ENCODE data around the gene NUBPL.
"Not testable (repeated sequence)": the region's sequence is repeated elsewhere in the genome, so short reads cannot be mapped to it uniquely, and the experiment has no call there.

NUBPL gene

DNA sequence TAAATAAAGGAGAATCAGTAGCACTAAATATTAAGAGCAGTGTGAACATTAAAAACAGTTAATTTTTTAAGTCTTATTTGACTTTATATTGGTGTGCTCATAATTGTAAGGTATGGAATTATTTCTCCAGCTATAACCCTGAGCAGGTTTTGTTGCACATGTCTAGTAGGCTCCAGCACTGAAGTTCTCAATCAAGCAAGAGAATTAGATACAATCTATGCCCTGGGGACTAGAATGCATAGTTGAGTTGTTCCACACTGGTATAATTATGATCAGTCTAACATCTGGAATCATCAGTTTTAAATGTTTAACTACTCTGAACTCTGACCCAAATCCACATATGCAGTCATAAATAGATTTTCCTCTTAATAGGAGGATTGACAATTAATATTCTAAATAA is 258.1 kb downstream of the NUBPL start:
- DNase-seq, result no peak

GRCh38 chr14:31825459-31825858 is 264.3 kb downstream of the NUBPL start:
- DNase-seq, result no peak

DNA sequence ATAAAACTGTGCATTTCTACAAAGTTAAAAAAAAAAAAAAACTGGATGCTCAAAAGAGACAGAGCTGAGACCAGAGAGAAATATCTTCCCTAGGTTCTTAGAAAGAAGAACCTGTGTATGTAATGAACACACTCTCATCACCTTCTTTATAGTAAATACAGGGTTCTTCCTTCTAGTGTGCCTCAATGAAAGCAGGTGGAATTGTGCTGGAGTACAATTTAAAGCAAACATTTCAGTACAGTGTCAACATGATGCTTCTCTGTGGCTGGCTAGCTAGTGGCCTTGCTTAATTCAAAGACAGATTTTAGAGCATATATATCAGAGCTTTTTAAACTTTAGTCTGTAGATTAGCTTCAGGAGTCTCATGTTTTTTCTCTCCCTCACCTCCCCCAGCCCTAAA is 266.1 kb downstream of the NUBPL start:
- DNase-seq, result no peak

GRCh38 chr14:31828946-31829868 is 268.0 kb downstream of the NUBPL start:
- no peak for DNase-seq

- no peak for DNase-seq
Observed at GRCh38 chr14:31834616-31835015, 273.4 kb downstream of the NUBPL start.

DNA sequence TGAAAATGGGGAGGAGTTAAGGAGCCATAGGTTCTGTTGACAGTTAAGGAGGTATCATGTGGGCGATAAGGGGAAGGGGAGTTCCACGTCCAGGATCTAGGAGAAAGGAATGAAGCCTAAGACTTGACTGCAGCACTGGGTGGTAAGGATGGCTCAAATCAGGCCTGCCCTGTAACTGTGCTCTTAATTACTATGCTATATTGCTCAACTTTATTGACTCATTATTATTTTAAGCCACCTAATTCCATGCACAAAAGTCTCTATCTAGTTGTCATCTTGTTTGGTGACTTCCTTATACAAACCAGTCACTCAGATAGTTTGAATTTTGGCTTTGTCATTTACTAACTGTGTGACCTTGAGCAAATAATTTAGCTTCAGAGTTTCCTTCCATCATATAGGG is 273.8 kb downstream of the NUBPL start:
- no peak for DNase-seq

- no peak for DNase-seq
Observed at GRCh38 chr14:31837031-31837430, 275.8 kb downstream of the NUBPL start.

DNA sequence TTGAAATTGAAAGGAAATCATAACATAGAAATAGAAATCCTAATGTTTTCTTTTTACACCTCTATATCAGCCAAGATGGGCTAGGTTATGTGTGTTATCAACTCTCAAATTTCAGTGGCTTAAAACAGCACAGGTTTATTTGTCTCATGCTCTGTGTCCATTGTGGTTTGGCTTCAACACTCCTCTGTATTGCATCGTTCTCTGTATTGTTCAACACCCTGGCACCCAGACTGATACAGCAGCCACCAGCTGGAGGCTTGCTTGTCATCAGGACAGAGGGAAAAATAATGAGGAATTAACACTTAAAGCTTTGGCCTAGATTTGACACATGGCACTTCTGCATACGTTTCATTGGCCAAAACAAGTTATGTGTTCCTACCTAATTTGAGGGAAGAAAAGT is 281.7 kb downstream of the NUBPL start:
- DNase-seq, result no peak

DNA sequence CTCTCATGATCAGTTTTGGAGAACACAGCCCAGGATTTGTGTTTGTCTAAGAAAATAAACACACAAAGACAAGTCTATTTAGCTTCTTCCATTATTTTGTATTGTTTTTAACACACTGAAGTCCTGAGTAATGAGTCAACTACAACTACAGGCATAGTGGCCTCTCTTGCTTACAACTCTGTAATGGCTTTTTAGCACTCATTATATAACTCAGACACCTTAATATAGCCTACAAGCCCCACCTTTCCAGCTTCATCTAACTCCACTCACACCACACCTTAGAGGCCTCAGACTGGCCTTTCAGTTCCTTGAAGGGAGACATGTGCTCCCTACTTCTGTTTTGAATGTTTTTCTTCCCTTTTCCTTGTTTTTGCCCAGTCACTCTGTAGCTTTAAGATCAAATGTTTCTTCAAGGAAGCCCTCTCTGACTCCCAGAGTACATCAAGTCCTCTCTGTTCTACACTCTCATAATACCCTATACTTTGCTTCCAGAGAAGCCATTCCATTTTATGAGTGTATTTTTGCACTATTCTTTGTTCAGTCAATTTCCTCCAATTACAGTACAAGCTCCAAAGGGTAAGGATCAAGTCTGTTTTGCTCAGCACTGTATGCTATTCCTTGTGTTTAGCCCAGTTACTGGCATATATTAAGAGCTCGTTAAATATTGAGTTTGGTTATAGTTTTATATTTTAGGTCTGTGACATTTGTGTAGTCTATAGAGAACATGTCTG is 282.3 kb downstream of the NUBPL start:
- no peak for DNase-seq

- DNase-seq, result no peak
Observed at GRCh38 chr14:31854508-31855075, 293.4 kb downstream of the NUBPL start.

DNA sequence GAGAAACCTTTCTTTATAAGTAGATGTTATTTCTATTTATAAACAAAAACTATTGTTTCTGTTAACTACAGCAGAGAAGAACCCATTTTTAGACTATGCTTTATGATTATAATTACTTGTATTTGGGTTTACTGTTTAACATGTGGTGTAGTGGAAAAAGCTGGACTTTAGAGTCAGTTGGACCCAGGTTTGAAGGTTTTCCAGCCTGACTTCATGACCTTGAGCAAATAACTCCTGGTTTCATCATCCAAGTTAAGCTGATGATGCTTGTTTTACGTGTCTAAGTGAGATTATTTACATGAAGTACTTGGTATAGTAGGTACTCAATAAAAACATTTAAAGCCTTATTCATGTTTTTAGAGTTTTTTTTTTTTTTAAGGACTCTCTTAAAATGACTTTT is 294.1 kb downstream of the NUBPL start:
- DNase-seq, result no peak

- not testable (repeated sequence) for DNase-seq
Observed at GRCh38 chr14:31856003-31856402, 294.8 kb downstream of the NUBPL start.

GRCh38 chr14:31858868-31859267 is 297.7 kb downstream of the NUBPL start:
- DNase-seq, result no peak

DNA sequence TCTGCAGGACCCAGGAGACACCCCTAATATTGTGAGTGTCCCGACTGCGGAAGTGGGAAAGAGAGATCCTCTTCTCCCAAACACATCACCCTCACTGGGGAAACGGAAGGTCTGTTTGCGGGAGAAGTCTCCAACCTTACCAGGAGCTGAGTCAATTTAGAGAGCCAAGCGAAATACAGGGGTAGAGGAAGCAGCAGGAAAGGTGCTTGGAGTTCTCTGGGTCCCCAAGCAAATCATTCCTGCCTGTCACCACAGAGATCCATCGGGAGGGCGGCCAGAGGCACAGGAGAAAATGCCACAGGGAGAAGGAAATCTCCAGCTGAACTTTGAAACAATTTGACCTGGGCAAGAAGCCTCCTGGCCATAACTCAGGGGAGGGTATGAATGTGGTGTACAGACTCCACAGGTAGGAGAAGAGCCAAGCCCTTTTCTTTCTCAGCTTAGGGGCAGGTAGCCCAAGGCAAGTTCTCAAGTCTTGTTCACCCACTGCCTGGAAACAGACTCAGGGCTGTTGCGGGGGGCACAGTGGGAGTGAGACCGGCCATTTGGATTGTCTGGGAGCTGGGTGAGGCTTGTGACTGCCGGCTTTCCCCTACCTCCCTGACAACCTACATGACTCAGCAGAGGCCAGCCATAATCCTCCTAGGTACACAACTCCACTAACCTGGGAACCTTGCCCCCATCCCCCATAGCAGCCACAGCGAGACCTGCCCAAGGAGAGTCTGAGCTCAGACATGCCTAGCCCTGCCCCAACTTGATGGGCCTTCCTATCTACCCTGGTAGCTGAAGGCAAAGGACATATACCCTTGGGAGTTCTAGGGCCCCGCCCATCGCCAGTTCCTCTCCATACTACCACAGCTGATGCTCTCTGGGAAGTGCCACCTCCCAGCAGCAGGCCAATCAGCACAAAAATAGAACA is 304.0 kb downstream of the NUBPL start:
- DNase-seq, result no peak

DNA sequence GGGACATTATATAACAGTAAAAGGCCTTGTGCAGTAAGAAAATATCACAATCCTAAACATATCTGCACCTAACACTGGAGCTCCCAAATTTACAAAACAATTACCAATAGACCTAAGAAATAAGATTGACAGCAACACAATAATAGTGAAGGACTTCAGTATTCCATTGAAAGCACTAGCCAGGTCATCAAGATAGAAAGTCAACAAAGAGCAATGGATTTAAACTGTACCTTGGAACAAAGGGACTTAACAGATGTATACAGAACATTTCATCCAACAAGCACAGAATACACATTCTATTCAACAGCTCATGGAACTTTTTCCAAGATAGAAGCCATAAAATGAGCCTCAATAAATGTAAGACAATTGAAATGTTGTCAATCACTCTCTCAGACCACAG is 306.4 kb downstream of the NUBPL start:
- DNase-seq, result no peak

GRCh38 chr14:31868096-31868495 is 306.9 kb downstream of the NUBPL start:
- not testable (repeated sequence) for DNase-seq

GRCh38 chr14:31876741-31877140 is 315.5 kb downstream of the NUBPL start:
- DNase-seq, result no peak

- no peak for DNase-seq
Observed at GRCh38 chr14:31877255-31877798, 316.1 kb downstream of the NUBPL start.

DNA sequence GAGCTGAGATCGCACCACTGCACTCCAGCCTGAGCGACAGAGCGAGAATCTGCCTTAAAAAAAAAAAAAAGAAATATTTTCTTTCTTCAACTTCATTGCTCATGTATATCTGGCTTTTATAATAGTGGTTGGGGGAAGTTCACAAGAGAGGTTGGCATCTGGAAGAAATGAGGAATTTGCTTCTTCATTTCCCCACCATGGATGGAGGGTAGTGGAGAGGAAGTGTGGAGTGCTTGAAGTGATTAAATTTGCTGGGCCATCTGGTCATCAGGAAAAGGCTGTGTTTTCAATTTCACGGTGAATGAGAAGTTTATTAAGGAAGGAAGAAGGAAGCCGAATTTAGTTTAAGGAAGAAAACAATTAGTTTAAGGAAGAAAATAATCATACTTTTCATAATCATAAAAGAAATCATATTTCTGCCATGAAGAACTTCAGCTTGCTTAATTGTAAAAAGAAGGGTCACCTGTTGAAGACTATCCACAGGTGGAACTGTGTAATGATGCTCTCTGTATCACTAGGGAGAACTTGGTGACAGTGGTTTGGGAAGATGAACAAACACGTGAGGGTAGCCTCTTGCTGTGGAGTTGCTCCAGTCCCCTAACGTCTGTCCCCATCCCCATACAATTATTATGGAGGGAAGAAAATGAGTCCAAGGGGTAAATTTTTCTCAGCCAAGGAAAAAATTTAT is 318.6 kb downstream of the NUBPL start:
- no peak for DNase-seq

DNA sequence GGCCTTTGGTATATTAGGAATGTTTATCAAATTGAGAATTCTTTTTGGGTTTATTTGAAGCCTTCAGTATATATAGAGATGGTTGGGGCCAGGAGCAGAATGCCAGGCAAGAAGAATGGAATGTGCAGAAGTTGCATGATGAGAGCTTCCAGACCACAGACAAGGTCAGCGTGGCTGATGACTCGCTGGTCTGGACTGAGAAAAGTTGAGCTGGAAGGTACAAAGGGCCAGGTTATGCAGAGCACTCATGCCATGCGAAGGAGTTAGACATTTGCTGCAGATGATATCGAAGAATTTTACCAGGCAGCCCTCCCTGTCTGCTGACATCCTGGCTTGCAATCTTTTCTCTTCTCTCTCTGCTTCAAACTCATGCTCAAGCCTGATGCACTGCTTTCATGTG is 319.7 kb downstream of the NUBPL start:
- no peak for DNase-seq

DNA sequence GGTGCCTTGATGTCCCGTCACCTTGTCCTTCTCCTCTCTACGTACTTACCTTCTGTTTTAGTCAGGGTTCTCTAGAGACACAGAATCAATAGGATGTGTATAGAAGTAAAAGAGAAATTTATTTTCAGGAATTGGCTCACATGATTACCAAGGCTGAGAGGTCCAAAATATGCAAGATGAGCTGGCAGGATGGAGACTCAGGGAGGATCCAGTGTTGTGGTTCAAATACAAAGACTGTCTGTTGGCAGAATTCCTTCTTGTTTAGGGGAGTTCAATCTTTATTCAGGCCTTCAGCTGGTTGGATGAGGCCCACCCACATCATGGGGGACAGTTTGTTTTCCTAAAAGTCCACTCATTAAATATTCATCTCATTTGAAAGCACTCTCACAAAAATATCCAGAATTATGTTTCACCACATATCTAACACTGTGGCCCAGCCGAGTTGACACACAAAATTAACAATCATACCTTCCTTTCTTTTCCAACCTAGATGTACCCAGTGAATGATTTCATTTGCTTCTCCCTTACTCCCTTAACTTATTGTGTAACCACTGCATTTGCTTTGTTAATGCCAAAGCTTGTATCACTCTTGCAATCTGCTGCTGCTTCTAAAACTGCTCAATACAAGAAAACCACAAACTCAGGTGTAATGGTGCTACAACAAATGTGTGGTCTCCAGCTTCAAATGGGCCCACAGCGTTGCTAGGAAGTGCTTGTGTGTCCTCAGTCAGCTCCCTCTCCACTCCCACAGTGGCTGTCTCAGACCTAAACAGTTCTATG is 320.5 kb downstream of the NUBPL start:
- DNase-seq, result no peak

All from stimulated activated CD4-positive, alpha-beta T cell treated with anti-CD3 and anti-CD28 coated beads, Interleukin-1b, Interleukin-23, amount 100 ng/mL, for 48 hours (primary cell).